Activated T-helper 2 cell treated with anti-CD3 and anti-CD28 coated beads, Interferon-gamma antibody, Interleukin-2, Interleukin-4, amounts not matched to agents 10 μg/mL and 5 μg/mL and 100 μg/mL, durations not matched to agents 14 hours and 24 hours and 36 hours (primary cell): ENCODE measurements around the gene TRIM38. TPM values are rescaled to one million over a fixed set of nuclear protein-coding genes. Genes with fewer than 3 reads are reported as not detected.

Experiments
- DNase-seq: peaks from one replicate; pipeline ENCODE4 v3.0.0; 2021; ENCODE audit warnings: low spot score
- H3K27ac Mint-ChIP-seq: one replicate; pipeline ENCODE4 v1.8.0; 2021; ENCODE audit warnings: mixed read lengths
- H3K27me3 Mint-ChIP-seq: one replicate; pipeline ENCODE4 v1.8.0; 2021; ENCODE audit warnings: low read depth, mixed read lengths
- H3K36me3 Mint-ChIP-seq: one replicate; pipeline ENCODE4 v1.8.0; 2021; ENCODE audit warnings: low read depth, mixed read lengths
- H3K4me1 Mint-ChIP-seq: one replicate; pipeline ENCODE4 v1.8.0; 2021; ENCODE audit warnings: low read depth, mixed read lengths
- H3K4me3 Mint-ChIP-seq: one replicate; pipeline ENCODE4 v1.8.0; 2021; ENCODE audit warnings: low read depth, mild to moderate bottlenecking, moderate library complexity, mixed read lengths
- H3K9me3 Mint-ChIP-seq: one replicate; pipeline ENCODE4 v1.8.0; 2021; ENCODE audit warnings: mixed read lengths
- intact Hi-C: fragments of 100-400 bp; cut with micrococcal nuclease; formaldehyde crosslinking; loops from one replicate; pipeline ENCODE4 v1.15.1; 2023
- total RNA-seq: library from RNA; stranded (reverse); gene quantifications from 2 replicates; pipeline ENCODE4 v1.2.3, GENCODE V29; 2022

TRIM38 gene
- total RNA-seq, 1 donor from 2014 or later, result 29.2 TPM

GRCh38 chr6:26028746-26029569 is 66.4 kb downstream of the TRIM38 start:
- intact Hi-C loops, result no loop called here
- Mint-ChIP-seq H3K27ac (peak overlapping the region; percentile 86), H3K9me3 (no peaks in the 10 kb centered on the region), H3K36me3 (no peaks in the 10 kb centered on the region), H3K27me3 (no peaks in the 10 kb centered on the region), H3K4me3 (peak overlapping the region; percentile 27), H3K4me1 (peaks cover 73% of the 10 kb centered on the region)
- no peak for DNase-seq

GRCh38 chr6:26029570-26029856 is 66.9 kb downstream of the TRIM38 start:
- Mint-ChIP-seq H3K4me3 (no peak overlapping the region), H3K4me1 (peaks cover 73% of the 10 kb centered on the region), H3K27ac (no peak overlapping the region)

GRCh38 chr6:26029857-26030653 is 67.5 kb downstream of the TRIM38 start:
- Mint-ChIP-seq H3K27ac (peak overlapping the region; percentile 86), H3K4me3 (peak overlapping the region; percentile 71), H3K36me3 (no peaks in the 10 kb centered on the region), H3K9me3 (no peaks in the 10 kb centered on the region), H3K27me3 (no peaks in the 10 kb centered on the region), H3K4me1 (peaks cover 76% of the 10 kb centered on the region)
- DNase-seq, result no peak
- intact Hi-C loops, result loop anchor here (5.0 kb wide), 1 partner anchor 1782 kb away; a partner anchor contains a TSS

More at GRCh38 chr6:26029570-26029856, 66.9 kb downstream of the TRIM38 start:
- Mint-ChIP-seq H3K27me3 (no peaks in the 10 kb centered on the region), H3K36me3 (no peaks in the 10 kb centered on the region), H3K9me3 (no peaks in the 10 kb centered on the region)
- intact Hi-C loops, result no loop called here
- DNase-seq, result no peak

- no peaks in the 10 kb centered on the region for H3K9me3 Mint-ChIP-seq
- no peak for DNase-seq
- H3K27ac Mint-ChIP-seq, result peak overlapping the region; percentile 86
- no peaks in the 10 kb centered on the region for H3K27me3 Mint-ChIP-seq
- intact Hi-C loops, result loop anchor here (5.0 kb wide), 1 partner anchor 1782 kb away; a partner anchor contains a TSS
- H3K36me3 Mint-ChIP-seq, result no peaks in the 10 kb centered on the region
- peak overlapping the region; percentile 92 for H3K4me3 Mint-ChIP-seq
- H3K4me1 Mint-ChIP-seq, result peaks cover 73% of the 10 kb centered on the region
Observed at GRCh38 chr6:26030716-26031115, 68.1 kb downstream of the TRIM38 start.

DNA sequence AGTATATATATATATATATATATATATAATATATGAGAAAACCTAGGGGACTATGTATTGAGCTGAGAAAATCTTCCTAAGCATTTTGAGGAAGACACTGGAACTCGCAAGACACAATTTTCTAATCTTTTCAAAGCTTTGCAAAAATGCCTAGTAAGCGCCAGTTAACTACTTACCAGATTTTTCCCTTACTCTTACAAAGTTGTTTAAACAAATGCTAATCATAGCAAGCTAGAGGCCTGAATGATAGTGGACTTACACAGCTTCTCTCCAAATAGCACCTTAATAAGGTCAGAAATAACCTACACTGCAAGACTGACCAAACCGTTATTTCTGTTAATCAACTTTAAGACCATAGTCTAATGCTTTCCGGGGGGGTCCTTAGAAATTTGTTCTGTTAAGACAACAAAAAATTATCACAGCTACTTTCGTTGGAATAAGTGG is 68.6 kb downstream of the TRIM38 start:
- Mint-ChIP-seq H3K9me3 (no peaks in the 10 kb centered on the region), H3K4me1 (peaks cover 71% of the 10 kb centered on the region), H3K4me3 (peak overlapping the region; percentile 92), H3K27ac (peak overlapping the region; percentile 98), H3K27me3 (no peaks in the 10 kb centered on the region), H3K36me3 (no peaks in the 10 kb centered on the region)
- DNase-seq, result no peak
- intact Hi-C loops, result loop anchor here (5.0 kb wide), 1 partner anchor 1781 kb away; a partner anchor contains a TSS

DNA sequence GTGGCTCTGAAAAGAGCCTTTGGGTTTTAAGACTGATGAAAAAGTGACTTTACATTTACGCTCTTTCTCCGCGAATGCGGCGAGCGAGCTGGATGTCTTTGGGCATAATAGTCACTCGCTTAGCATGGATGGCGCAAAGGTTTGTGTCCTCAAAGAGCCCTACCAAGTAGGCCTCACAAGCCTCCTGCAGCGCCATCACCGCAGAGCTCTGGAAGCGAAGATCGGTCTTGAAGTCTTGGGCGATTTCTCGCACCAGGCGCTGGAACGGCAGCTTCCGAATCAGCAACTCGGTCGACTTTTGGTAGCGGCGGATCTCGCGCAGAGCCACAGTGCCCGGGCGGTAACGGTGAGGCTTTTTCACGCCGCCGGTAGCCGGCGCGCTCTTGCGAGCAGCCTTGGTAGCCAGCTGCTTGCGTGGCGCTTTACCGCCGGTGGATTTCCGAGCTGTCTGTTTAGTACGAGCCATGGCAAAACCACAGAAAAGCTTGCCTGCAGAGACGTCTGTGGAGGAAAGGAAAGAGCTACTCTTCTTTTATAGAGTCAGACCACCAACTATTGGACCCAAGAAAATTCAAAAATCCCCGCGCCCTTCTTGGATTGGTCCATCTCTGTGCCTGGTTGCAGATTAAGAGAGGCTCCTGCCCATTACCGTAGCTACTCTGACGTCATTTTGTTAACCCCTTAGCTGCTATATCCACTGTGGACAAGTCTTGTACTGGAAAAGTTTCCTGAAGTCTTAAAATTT is 69.2 kb downstream of the TRIM38 start:
- H3K4me3 Mint-ChIP-seq, result peak overlapping the region; percentile 92
- no peaks in the 10 kb centered on the region for H3K36me3 Mint-ChIP-seq
- peaks cover 72% of the 10 kb centered on the region for H3K4me1 Mint-ChIP-seq
- intact Hi-C loops, result loop anchor here (2.0 to 5.0 kb wide), 3 partner anchors 157 to 1841 kb away; a partner anchor contains a TSS
- peak overlapping the region; percentile 98 for H3K27ac Mint-ChIP-seq
- peak; percentile 90 for DNase-seq
- no peaks in the 10 kb centered on the region for H3K27me3 Mint-ChIP-seq
- no peaks in the 10 kb centered on the region for H3K9me3 Mint-ChIP-seq

- H3K9me3 Mint-ChIP-seq, result no peaks in the 10 kb centered on the region
- peak overlapping the region; percentile 92 for H3K4me3 Mint-ChIP-seq
- H3K27me3 Mint-ChIP-seq, result no peaks in the 10 kb centered on the region
- DNase-seq, result peak; percentile 40
- H3K4me1 Mint-ChIP-seq, result peaks cover 68% of the 10 kb centered on the region
- H3K36me3 Mint-ChIP-seq, result no peaks in the 10 kb centered on the region
- H3K27ac Mint-ChIP-seq, result peak overlapping the region; percentile 98
- intact Hi-C loops, result loop anchor here (1.0 to 5.0 kb wide), 6 partner anchors 11 to 1840 kb away; a partner anchor contains a TSS
Observed at GRCh38 chr6:26032340-26033084, 69.9 kb downstream of the TRIM38 start.

DNA sequence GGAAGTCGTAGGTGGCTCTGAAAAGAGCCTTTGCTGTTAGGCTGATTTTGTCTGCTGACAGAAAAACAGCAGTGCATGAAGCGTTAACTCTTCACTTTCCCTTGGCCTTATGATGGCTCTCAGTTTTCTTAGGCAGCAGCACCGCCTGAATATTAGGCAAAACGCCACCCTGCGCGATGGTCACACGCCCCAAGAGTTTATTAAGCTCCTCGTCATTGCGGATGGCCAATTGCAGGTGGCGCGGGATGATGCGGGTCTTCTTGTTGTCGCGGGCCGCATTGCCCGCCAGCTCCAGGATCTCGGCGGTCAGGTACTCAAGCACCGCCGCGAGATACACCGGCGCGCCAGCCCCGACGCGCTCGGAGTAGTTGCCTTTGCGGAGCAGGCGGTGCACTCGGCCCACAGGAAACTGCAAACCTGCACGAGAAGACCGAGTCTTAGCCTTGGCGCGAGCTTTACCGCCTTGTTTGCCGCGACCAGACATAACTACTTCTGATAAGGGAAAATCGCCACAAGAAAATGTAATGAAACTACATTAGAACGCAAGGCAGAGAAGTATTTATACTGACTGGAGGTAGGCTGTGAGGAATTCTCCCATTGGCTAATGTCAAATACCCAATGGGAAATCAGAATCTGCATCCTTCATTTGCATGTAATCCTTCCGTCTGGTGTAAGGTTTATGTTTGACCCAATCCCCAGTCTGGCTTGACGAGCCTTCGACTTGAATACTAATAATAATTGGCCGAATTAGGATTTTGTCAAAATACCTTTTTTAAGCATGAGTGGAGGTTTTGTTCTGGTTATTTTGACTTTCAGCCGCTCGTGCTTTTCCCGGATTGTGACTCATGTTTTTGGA is 70.7 kb downstream of the TRIM38 start:
- Mint-ChIP-seq H3K27ac (peak overlapping the region; percentile 98), H3K27me3 (no peaks in the 10 kb centered on the region), H3K36me3 (no peaks in the 10 kb centered on the region), H3K4me3 (peak overlapping the region; percentile 92), H3K4me1 (peaks cover 61% of the 10 kb centered on the region), H3K9me3 (no peaks in the 10 kb centered on the region)
- peak; percentile 76 for DNase-seq
- intact Hi-C loops, result loop anchor here (1.0 to 5.0 kb wide), 6 partner anchors 10 to 1839 kb away; a partner anchor contains a TSS

- intact Hi-C loops, result loop anchor here (1.0 to 5.0 kb wide), 6 partner anchors 9 to 1839 kb away; a partner anchor contains a TSS
- DNase-seq, result no peak
- Mint-ChIP-seq H3K9me3 (no peaks in the 10 kb centered on the region), H3K27ac (peak overlapping the region; percentile 98), H3K4me3 (peak overlapping the region; percentile 92), H3K4me1 (peaks cover 55% of the 10 kb centered on the region), H3K27me3 (no peaks in the 10 kb centered on the region), H3K36me3 (no peaks in the 10 kb centered on the region)
Observed at GRCh38 chr6:26033941-26034354, 71.3 kb downstream of the TRIM38 start.

DNA sequence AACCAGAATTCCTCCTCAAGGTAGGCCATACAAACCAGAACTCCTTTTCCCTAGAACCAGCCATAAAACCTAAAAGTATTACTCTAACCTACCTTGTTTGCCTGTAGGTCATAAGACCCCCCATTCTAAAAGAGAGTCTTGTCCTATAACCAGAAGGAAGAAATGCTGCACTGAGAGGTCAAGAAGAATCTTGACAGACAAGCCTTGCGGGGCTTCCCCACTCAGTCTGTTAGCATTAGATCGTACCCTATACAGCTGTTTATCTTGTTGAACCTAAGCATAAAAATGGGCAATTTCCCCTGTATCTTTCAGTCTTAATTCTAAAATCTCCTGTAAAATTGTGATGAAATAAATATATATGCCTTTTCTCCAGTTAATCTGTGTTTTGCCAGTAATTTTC is 72.3 kb downstream of the TRIM38 start:
- Mint-ChIP-seq H3K27ac (peak overlapping the region; percentile 98), H3K4me1 (peaks cover 48% of the 10 kb centered on the region), H3K9me3 (no peaks in the 10 kb centered on the region), H3K36me3 (no peaks in the 10 kb centered on the region), H3K4me3 (peak overlapping the region; percentile 28), H3K27me3 (no peaks in the 10 kb centered on the region)
- DNase-seq, result no peak
- intact Hi-C loops, result loop anchor here (5.0 kb wide), 1 partner anchor 1777 kb away; a partner anchor contains a TSS
